ENCODE data around the gene IWS1.

The IWS1 gene

GRCh38 chr2:127566139-127566417, 39.8 kb upstream of the IWS1 start:
- DNase-seq (ENCODE audit: low read depth): no peak
- no peak overlapping the region for H3K4me3 ChIP-seq (ENCODE audit: low read depth, low read length)
- TF ChIP-seq, protein P1, sequence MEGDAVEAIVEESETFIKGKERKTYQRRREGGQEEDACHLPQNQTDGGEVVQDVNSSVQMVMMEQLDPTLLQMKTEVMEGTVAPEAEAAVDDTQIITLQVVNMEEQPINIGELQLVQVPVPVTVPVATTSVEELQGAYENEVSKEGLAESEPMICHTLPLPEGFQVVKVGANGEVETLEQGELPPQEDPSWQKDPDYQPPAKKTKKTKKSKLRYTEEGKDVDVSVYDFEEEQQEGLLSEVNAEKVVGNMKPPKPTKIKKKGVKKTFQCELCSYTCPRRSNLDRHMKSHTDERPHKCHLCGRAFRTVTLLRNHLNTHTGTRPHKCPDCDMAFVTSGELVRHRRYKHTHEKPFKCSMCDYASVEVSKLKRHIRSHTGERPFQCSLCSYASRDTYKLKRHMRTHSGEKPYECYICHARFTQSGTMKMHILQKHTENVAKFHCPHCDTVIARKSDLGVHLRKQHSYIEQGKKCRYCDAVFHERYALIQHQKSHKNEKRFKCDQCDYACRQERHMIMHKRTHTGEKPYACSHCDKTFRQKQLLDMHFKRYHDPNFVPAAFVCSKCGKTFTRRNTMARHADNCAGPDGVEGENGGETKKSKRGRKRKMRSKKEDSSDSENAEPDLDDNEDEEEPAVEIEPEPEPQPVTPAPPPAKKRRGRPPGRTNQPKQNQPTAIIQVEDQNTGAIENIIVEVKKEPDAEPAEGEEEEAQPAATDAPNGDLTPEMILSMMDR (IDR thresholded peaks at IDR 0.05; ENCODE audit: low read depth, low read length, missing control alignments): no peak

- no peak for DNase-seq (ENCODE audit: low read depth)
- TF ChIP-seq, protein P1 (IDR thresholded peaks at IDR 0.05; ENCODE audit: low read depth, low read length, missing control alignments): no peak
- no peak overlapping the region for H3K4me3 ChIP-seq (ENCODE audit: low read depth, low read length)
Measured at GRCh38 chr2:127565261-127566138, 39.2 kb upstream of the IWS1 start.

GRCh38 chr2:127564429-127565260, 38.4 kb upstream of the IWS1 start:
- TF ChIP-seq, protein P1 (IDR thresholded peaks at IDR 0.05; ENCODE audit: low read depth, low read length, missing control alignments): no peak
- peak overlapping the region; percentile 0; the same call in 1 of the 2 replicates for H3K4me3 ChIP-seq (ENCODE audit: low read depth, low read length)
- no peak for DNase-seq (ENCODE audit: low read depth)

- TF ChIP-seq, protein P1 (IDR thresholded peaks at IDR 0.05; ENCODE audit: low read depth, low read length, missing control alignments): no peak
- H3K4me3 ChIP-seq (ENCODE audit: low read depth, low read length): peak overlapping the region; percentile 0; the same call in 1 of the 2 replicates
- DNase-seq (ENCODE audit: low read depth): peak; percentile 90
Measured at GRCh38 chr2:127563458-127564428, 37.5 kb upstream of the IWS1 start.

GRCh38 chr2:127562936-127563335, 36.6 kb upstream of the IWS1 start:
- no peak overlapping the region for H3K4me3 ChIP-seq (ENCODE audit: low read depth, low read length)
- TF ChIP-seq, protein P1 (IDR thresholded peaks at IDR 0.05; ENCODE audit: low read depth, low read length, missing control alignments): no peak
- DNase-seq (ENCODE audit: low read depth): no peak

DNA sequence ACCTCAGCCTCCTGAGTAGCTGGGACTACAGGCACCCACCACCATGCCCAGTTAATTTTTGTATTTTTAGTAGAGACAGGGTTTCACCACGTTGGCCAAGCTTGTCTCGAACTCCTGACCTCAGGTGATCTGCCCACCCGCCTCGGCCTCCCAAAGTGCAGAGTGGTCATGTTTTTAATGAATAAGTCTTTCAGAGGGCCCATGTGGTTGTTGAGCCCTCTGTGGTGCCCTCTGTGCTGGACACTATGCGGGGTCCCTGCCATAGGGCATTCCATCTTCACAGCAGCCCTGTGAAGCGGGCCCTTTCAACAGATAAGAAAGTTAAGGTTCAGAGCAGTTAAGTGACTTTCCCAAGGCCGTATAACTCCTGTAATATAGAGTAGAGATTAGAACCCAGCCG, 35.1 kb upstream of the IWS1 start:
- TF ChIP-seq, protein P1 (IDR thresholded peaks at IDR 0.05; ENCODE audit: low read depth, low read length, missing control alignments): no peak
- DNase-seq (ENCODE audit: low read depth): no peak

More for the DNA sequence above, 35.1 kb upstream of the IWS1 start:
- no peak overlapping the region for H3K4me3 ChIP-seq (ENCODE audit: low read depth, low read length)

Measured in GM12864 (cell line).